ENCODE results near the gene PCBD2.

The PCBD2 gene

DNA sequence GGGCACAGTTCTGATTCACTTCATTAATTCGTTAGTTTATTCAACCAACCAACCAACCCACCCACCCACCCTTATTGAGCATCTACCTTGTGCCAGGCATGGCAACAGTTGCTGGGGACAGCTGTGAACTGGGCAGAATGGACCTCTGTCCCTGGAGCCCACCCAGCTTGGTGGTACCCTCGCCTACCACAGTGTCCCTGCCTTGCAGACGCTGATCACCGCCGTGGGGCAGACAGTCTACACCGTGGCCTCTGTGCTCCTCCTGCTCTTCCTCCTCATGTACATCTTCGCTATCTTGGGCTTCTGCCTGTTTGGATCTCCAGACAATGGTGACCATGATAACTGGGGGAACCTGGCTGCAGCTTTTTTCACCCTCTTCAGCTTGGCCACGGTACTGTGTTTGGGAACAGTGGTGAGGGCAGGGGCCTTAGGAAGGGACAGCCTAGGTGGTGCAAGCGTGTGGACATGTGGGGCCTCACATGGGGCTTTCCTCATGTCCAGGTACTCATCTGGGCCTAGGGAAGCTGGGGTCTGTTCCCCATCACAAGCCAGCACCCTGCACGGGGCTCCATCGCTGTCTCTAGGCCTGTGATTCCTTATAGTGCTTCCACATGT lies 102.9 kb downstream of the PCBD2 start:
- no peak for DNase-seq

DNA sequence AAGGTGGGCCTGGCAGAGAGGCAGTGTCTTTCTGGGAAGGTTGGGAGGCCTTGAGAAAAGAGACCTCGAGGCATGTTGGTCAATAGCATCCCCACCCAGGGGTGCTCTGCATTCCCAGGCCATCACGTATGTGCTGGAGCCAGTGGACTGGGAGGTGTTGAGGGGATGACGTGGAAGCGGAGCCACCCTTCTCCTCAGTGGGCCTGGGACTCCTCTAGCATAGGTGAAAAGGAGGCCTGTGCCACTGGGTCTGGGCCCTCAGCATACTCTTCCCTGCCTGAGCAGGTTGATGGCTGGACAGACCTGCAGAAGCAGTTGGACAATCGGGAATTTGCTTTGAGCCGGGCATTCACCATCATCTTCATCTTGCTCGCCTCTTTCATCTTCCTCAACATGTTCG lies 103.6 kb downstream of the PCBD2 start:
- no peak for DNase-seq

DNA sequence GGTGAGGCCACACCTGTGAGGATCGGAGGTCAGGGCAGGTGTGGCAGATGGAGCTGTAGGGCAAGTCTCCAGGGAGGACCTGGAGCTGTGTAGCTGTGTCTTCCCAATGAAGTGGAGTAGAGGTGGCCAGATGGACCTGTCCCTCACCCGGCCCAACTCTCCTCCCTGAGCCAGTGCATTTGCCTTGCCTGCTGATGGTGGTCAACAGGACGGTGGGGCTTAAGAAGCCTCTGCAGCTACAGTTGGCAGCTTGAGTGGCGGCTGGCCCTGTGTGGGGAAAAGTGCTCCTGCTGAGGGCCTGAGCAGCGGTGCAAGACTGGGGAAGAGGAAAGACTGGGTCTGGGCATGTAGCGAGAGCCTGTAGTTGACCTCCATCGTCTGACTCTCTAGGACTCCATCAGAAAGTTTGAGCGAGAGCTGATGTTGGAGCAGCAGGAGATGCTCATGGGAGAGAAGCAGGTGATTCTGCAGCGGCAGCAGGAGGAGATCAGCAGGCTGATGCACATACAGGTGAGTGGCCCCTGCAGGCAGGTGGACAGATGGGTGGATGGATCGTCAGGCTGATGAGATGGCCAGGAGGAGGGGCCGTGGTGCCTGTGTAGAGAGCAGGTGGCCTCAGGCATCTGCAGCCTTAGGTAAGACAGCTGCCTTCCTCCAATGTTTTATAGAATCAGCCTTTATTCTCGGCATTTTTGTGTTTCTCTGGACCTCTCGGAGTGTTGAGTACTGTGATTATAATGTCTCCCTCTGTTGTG lies 104.2 kb downstream of the PCBD2 start:
- no peak for DNase-seq

DNA sequence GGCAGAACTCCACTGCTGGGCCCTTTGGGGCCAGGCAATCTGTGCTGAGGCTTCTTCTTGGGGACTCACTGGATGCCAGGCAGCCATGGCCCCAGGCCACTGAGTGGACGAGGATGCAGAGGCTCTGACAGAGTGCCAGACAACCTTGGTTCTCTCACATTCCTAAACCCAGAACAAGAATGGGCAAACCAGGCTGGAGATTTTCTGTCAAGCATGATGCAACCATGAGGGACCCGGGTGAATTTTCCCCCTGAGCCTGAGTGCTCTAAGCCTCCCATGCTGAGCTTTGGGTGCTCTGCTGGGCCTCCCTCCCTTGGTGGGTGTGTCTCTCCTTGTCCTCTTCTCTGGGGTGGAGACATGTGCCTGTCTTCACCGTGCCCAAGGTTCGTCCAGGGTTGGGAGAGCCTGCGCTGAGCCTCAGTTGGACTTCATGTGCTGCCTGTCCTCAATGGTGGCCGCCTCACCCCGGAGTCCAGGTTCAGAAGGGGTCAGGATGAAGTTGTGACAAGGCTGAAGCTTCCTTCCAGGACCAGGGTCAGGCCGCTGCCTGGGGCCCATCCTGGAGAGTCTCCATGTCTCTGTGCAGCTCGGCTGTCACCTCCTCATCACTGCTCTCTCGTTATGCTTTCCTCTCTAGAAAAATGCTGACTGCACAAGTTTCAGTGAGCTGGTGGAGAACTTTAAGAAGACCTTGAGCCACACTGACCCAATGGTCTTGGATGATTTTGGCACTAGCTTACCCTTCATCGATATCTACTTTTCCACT lies 105.0 kb downstream of the PCBD2 start:
- no peak for DNase-seq

DNA sequence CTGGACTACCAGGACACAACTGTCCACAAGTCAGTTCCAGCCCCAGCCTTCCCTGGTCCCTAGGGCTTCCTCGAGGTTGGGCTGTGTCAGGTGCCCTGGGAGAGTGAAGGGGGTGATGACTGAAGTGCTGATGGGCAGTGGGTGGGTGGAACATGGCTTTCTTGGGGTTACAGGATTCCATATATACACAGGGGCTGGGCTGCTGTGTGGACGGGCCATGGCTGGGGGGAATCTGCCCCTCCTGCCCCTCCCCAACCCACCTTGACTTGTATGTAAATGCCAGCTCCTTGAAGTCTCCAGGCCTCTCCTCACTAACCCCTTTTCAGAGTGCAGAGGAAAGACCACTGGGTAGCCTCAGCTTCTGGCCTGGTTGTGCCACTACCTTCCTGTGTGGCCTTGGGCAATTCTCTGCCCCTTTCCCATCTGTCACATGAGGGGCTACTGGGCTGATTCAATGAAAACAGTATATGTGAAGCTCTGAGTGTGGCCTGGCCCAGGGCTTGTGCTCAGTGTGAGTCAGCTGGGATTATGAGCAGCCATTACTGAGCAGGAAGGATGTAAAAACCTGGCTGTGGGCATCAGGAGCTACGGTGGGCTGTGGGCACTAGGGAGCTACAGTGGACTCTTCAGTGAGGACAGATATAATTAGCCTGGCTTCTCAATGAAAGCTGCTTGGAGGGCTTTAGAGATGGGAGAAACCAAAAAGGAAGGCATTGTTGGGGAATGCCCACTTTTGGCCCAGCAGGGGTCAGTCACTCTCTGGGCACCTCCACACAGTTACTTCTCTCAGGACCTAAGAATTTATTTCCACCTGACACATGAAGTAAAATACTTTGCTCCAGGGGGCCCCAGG lies 105.8 kb downstream of the PCBD2 start:
- DNase-seq, result no peak

DNA sequence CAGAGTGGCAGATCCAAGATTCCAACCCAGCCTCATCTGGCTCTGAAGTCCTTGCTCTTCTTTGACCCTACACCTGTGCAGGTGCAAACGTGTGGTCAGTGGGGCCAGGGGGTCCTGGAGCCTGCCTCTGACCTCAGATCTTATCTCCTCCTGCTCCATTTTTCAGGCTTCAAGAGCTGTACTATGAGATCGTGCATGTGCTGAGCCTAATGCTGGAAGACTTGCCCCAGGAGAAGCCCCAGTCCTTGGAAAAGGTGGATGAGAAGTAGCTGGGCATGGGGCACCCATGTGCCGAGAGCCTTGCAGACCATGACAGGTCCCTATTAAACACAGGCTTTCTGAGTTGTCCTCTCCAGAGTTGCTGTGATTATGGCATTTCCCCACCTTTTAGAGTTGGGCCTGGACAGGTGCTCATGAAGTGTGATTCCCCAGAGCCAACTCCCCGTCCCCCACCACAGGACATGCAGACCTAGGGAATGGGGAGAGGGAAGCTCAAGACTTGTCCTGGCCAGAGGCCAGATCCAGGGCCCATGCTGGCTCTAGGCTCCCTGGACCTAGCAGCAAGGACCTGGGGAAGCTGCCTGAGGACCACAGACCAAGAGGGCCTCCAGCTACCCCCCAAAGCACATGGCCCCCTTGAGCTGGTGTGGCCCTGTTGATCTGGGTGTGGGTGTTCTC lies 106.6 kb downstream of the PCBD2 start:
- no peak for DNase-seq

DNA sequence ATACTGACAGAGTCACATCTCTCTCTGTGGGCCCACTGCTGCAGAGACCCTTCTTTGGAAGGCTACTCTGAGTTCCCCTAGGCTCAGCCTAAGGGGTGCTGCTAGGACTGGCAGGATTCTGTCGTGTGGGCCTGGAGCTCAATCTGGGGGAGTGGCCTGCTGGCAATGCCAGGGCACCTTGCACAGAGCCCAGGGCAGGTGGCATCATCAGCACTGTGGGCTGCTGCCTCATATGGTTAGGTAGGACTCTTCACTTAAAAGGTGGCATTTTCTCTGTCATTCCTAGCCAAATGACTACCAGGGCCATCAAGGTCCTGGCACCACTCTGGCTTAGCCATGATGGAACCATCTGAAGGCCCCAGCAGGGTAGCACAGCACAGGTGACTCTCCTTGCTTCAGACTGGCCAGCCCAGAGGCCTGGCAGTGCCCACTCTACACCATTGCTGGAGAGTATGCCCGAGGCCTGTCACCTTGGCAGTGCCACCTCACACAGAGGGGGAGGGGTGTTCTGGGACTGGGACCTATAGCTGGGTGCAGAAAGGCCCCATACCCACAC lies 107.2 kb downstream of the PCBD2 start:
- no peak for DNase-seq

All from C1 segment of cervical spinal cord (tissue), 14 donors.